GM19240 (cell line): ENCODE results near the gene NFYC.

Experiments used
- DNase-seq: peaks from one replicate; pipeline ENCODE4 v3.0.0; 2011; ENCODE audit warnings: low spot score; ENCODE audit not compliant: insufficient read length

The NFYC gene

DNA sequence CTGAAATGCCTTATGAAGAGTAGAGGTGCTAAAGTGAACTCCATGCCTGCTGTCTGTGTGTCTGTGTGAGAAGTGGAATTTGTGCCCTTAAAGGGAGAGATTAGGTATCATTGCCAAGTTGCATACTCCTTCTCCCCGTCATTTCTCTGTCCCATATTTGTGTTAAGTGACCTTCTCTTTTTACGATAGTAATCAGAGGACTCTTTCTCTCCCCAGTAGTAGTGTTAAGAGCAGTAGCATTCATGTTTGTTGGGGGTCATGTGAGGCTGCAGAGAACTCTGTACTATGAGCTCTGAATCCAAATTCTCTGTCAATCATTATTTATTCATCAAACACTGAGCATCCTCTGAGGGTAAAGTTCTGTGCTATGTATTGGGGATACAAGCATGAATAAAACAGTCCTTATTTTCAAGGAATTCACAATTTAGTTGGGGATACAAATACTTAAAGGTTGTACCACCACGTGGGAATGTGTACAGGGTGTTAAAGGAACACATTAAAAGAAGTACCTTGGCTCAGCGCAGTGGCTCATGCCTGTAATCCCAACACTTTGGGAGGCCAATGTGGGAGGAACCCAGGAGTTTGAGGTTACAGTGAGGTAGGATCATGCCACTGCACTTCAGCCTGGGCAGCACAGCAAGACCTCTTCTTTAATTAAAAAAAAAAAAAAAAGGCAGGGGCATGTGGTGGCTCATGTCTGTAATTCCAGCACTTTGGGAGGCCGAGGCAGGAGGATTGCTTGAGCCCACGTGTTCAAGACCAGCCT is 67.3 kb downstream of the NFYC start:
- no peak for DNase-seq

DNA sequence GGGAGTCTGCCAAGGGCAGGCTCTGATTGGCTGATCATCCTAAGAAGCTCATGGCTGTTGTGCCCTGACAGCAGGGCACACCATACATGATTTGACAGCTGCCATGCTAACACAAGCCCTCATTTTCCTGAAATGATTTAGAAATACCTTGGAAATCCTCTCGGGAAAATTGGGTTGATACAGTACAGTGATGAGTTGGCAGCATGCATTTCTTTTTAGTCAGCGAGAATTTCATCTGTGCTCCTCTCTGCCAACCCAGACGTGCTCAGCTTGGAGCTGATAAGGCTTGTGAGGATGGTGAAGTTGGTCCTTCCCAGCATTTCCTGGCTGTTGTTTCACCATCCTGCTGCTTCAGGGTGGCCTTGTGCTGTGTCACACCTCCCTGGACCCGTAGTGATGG is 69.5 kb downstream of the NFYC start:
- DNase-seq, result no peak

DNA sequence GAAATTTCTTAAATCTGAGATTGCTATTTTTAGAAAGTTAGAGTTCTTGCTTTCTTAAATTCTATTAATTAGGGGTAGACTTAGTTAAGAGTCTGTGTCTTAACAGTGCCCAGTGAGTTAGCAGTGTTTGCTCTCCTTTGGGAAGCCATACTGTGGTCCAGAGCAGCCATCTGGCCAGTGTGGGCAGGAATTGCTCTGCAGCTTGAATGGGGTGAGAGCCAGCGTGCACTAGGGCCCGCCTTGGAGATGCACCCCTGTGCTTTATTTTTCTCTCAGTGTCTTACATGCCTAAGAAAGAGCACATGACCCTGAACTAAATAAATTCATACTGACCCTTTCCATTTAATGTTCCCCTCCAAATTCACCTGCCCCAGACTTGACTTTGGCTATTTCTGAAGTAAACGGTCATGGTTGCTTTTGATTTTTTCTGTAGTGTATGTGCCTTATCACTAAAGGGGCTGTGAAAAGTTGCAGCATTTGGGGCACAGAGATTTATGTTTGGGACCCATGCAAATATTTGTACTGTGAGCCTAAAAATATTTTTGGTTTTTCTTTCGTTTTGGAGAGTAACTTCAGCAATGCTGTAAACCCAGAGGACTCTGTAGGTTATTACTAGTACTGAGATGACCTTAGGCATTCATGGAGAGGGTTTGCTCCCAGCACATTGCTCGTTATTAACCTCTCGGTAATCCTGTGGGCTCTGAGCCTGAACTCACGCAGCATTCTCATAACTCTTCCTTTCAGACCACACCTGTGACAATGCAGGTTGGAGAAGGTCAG is 70.8 kb downstream of the NFYC start:
- DNase-seq, result no peak

GRCh38 chr1:40763742-40764532 is 72.4 kb downstream of the NFYC start:
- no peak for DNase-seq

DNA sequence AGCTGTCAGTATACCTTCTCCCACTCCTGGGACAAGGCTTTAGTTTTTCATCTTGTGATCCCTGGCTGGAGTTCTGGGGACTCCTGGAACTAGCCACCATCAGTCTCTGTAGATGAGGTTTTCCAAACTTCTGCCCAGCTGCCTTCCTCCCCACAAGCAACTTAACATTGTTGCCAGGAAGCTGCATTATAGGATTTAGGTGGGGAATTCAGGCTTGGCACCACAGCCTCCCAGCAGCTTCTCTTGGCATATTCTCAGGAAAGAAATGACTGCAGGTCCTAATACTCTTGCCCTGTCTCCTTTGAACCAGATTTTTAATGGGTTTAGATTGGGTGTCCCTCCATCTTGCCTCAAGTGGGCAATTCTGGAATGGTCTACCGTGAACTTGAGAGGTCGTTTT is 73.5 kb downstream of the NFYC start:
- no peak for DNase-seq

DNA sequence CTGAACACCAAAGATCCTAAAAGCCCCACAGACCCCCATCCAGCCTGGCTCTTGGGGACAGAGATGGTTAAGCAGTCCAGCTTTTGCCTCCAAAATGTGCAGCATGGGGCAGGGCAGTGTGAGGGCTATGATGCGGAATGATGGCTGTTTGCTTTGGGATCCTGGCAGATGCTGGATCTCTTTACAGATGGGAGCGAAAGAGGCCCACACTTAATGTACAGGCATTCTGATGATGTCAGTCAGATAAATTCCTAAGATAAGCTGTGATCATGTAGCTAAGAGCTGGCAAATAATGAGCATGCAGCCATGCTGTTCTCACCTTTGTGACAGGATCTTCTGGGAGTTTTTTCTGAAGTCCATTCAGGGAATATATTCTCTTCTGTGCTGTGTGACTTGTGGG is 74.5 kb downstream of the NFYC start:
- DNase-seq, result no peak

DNA sequence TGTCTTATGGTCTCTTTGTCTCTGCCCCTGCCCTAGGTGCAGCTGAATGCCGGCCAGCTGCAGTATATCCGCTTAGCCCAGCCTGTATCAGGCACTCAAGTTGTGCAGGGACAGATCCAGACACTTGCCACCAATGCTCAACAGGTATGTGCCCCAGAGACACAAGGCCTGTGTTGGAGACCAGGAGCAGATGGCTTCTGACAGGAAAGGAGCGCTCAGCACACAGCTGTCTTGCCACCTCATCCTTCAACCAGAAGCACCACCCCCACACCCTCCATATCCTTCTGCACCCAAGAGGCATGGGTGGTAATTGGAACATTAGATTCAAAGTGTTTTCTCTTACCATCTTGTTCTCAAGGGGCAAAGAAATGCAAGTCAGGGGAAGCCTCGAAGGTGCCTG is 75.1 kb downstream of the NFYC start:
- DNase-seq, result no peak

- DNase-seq, result no peak
Observed at GRCh38 chr1:40768146-40768990, 76.9 kb downstream of the NFYC start.

- no peak for DNase-seq
Observed at GRCh38 chr1:40769815-40770214, 78.3 kb downstream of the NFYC start.

DNA sequence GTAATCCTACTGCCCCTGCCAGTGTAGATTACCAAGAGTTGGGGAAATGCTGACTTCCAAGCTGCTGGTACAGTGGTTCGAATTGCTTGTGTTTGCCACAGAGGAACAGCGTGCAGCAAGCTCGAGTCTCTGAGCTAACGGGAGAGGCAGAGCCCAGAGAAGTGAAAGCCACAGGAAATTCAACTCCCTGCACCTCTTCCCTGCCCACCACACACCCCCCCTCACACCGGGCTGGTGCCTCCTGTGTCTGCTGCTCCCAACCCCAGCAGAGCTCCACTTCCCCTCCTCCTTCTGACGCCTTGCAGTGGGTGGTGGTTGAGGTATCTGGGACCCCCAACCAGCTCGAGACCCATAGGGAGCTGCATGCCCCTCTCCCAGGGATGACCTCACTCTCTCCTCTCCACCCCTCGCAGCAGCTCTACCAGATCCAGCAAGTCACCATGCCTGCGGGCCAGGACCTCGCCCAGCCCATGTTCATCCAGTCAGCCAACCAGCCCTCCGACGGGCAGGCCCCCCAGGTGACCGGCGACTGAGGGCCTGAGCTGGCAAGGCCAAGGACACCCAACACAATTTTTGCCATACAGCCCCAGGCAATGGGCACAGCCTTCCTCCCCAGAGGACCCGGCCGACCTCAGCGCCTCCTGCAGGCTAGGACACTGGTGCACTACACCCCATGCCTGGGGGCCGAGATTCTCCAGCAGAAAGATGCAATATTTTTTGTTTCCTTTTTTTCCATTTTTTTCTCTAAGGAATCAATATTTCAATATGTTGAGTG is 79.0 kb downstream of the NFYC start:
- DNase-seq, result no peak

- DNase-seq, result no peak
Observed at GRCh38 chr1:40772146-40772955, 80.8 kb downstream of the NFYC start.

- DNase-seq, result no peak
Observed at GRCh38 chr1:40773748-40774265, 82.3 kb downstream of the NFYC start.

GRCh38 chr1:40774266-40774998 is 82.9 kb downstream of the NFYC start:
- DNase-seq, result no peak

- no peak for DNase-seq
Observed at GRCh38 chr1:40776236-40777072, 85.0 kb downstream of the NFYC start.

GRCh38 chr1:40777224-40777970 is 85.9 kb downstream of the NFYC start:
- no peak for DNase-seq

GRCh38 chr1:40780678-40781607 is 89.4 kb downstream of the NFYC start:
- no peak for DNase-seq
